SH-SY5Y (cell line): Measurements from ENCODE around the gene CYB5RL.
A peak's percentile ranks its signal among the peaks of the same experiment; 100 is the strongest.

Experiments used
- GATA2 ChIP-seq: IDR thresholded peaks from 2 replicates; pipeline ENCODE4 v1.6.1; 2011; ENCODE audit warnings: mild to moderate bottlenecking, low read depth, low read length
- GATA3 ChIP-seq: IDR thresholded peaks from 2 replicates; pipeline ENCODE4 v1.6.1; 2011; ENCODE audit warnings: low read depth, mild to moderate bottlenecking, low read length, moderate library complexity

The CYB5RL gene

GRCh38 chr1:54199765-54200518 lies at the start of gene CYB5RL, which contains the start of gene MRPL37:
TSS of gene CYB5RL (minus strand) at chr1:54200030. CDS start at chr1:54195616, 4,414 bp downstream.
TSS of gene MRPL37 (plus strand) at chr1:54200167. CDS start at chr1:54200244, 77 bp downstream.
- TF ChIP-seq GATA2 (0 out of 2 replicates have a peak, but pooled peaks have one; percentile 21), GATA3 (no peak)

- TF ChIP-seq GATA3 (no peak), GATA2 (no peak)
Observed at GRCh38 chr1:54248966-54249365, 49.1 kb upstream of the CYB5RL start.

- TF ChIP-seq GATA2 (no peak), GATA3 (no peak)
Observed at GRCh38 chr1:54247863-54248515, 48.2 kb upstream of the CYB5RL start.

- TF ChIP-seq GATA2 (no peak), GATA3 (no peak)
Observed at GRCh38 chr1:54246116-54246721, 46.4 kb upstream of the CYB5RL start.

- TF ChIP-seq GATA3 (no peak), GATA2 (no peak)
Observed at GRCh38 chr1:54245501-54245900, 45.7 kb upstream of the CYB5RL start.

- TF ChIP-seq GATA2: no peak
- TF ChIP-seq GATA3: no peak
Observed at GRCh38 chr1:54244655-54245054, 44.8 kb upstream of the CYB5RL start.

- TF ChIP-seq GATA2 (no peak), GATA3 (no peak)
Observed at GRCh38 chr1:54243022-54243421, 43.2 kb upstream of the CYB5RL start.

GRCh38 chr1:54241364-54241763 lies 41.5 kb upstream of the CYB5RL start:
- TF ChIP-seq GATA2 (no peak), GATA3 (no peak)

- TF ChIP-seq GATA2 (no peak), GATA3 (no peak)
Observed at GRCh38 chr1:54240741-54241335, 41.0 kb upstream of the CYB5RL start.

- TF ChIP-seq GATA3 (no peak), GATA2 (no peak)
Observed at GRCh38 chr1:54239631-54240031, 39.8 kb upstream of the CYB5RL start.

GRCh38 chr1:54239035-54239383 lies 39.2 kb upstream of the CYB5RL start:
- TF ChIP-seq GATA2 (no peak), GATA3 (no peak)

- TF ChIP-seq GATA3 (no peak), GATA2 (no peak)
Observed at GRCh38 chr1:54238353-54239034, 38.7 kb upstream of the CYB5RL start.

- TF ChIP-seq GATA3 (no peak), GATA2 (no peak)
Observed at GRCh38 chr1:54237586-54237985, 37.8 kb upstream of the CYB5RL start.

- TF ChIP-seq GATA3 (no peak), GATA2 (no peak)
Observed at GRCh38 chr1:54234284-54234683, 34.5 kb upstream of the CYB5RL start.
